Measurements from ENCODE around the gene SERPINF2.

DNA sequence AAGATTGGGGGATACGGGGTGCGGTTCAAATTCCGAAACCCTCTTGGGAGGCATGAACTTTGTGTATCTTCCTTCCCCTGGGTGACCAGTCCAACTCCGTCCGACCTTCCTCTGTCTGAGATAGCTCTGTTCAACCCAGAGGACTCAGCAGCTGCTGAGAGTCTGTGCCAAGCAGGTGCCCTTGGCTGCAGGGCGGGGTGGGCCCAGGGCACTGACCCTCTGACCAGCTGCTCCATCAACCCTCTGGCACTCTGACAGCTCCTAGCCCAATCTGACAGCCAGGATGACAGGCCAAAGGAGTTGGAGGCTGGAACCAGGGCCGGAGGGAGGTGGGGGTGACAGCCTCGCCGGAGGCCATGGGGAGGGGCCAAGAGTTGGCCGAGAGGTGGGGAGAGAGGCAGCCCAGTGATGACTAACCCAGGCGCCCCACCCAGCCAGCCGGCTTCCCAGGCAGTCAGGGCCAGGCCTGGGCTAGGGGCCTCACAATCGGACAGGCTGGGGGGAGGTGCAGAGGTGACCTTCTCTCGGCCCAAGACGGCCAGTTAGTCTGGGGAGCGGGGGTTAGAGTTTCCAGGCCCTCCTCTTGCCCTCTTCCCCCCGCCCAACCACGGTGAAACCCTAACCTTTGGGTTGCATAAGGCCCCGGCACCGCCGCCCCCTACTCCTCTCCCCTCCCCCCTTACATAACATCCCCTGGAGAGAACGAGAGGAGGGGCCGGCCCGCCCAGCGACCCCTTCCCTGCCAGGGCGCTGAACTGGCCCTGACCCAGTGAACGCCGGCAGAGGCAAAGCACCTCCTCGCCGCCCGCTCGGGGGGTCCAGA lies 27.5 kb upstream of the SERPINF2 start:
- no peak for TF ChIP-seq POLR2AphosphoS5 (IDR thresholded peaks at IDR 0.05)
- TF ChIP-seq, protein P1, sequence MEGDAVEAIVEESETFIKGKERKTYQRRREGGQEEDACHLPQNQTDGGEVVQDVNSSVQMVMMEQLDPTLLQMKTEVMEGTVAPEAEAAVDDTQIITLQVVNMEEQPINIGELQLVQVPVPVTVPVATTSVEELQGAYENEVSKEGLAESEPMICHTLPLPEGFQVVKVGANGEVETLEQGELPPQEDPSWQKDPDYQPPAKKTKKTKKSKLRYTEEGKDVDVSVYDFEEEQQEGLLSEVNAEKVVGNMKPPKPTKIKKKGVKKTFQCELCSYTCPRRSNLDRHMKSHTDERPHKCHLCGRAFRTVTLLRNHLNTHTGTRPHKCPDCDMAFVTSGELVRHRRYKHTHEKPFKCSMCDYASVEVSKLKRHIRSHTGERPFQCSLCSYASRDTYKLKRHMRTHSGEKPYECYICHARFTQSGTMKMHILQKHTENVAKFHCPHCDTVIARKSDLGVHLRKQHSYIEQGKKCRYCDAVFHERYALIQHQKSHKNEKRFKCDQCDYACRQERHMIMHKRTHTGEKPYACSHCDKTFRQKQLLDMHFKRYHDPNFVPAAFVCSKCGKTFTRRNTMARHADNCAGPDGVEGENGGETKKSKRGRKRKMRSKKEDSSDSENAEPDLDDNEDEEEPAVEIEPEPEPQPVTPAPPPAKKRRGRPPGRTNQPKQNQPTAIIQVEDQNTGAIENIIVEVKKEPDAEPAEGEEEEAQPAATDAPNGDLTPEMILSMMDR (IDR thresholded peaks at IDR 0.05; ENCODE audit: poor library complexity, severe bottlenecking): no peak
- no peak for TF ChIP-seq RAD21 (conservative IDR thresholded peaks at IDR 0.05)
- no peak for TF ChIP-seq EZH2 (IDR thresholded peaks at IDR 0.05; ENCODE audit: borderline replicate concordance, insufficient read depth, low read length, poor library complexity, severe bottlenecking)
- no peak for TF ChIP-seq SMC3 (conservative IDR thresholded peaks at IDR 0.05; ENCODE audit: poor library complexity)
- no peak for TF ChIP-seq EP300 (conservative IDR thresholded peaks at IDR 0.05; ENCODE audit: poor library complexity, severe bottlenecking)
- no peak for TF ChIP-seq REST (IDR thresholded peaks at IDR 0.05; ENCODE audit: borderline replicate concordance)

Data from neural cell (in vitro differentiated cells).